Spleen (tissue), 7 donors: Measurements from ENCODE around the gene LIF.

ENCODE experiments used
- POLR2A ChIP-seq, 3 donors: fragments of 450-650 bp; IDR thresholded peaks; one replicate each; pipeline ENCODE4 v1.5.1; 2017; ENCODE audit warnings: antibody characterized with exemption in 3 of 3, mild to moderate bottlenecking in 1 of 3
- POLR2AphosphoS5 ChIP-seq, 3 donors: sonication (generic); formaldehyde crosslinking; IDR thresholded peaks; one replicate each; pipeline ENCODE4 v1.5.1; 2017; ENCODE audit warnings: antibody characterized with exemption in 3 of 3
- TF ChIP-seq, protein P1 (sequence below), 11 experiments: fragments of 200-600 bp in 7 of 11; fragments of 450-650 bp in 4 of 11; sonication (generic) in 4 of 11; IDR thresholded peaks in 8 of 11; conservative IDR thresholded peaks in 3 of 11; 1 replicate in 7 of 11; 2 replicates in 4 of 11; pipeline versions ENCODE4 v1.4.0 to v1.8.0; 2016 to 2021; ENCODE audit warnings: antibody characterized with exemption in 11 of 11, inconsistent platforms in 4 of 11, mild to moderate bottlenecking in 1 of 11
- donor health status: DM: no; HTN: no; CAD: no; lungs with moderate emphysema.
- donor health status: DM: no; HTN: no; CAD: no.
- donor health status: DM: no; HTN: no; CAD: no.

DNA sequence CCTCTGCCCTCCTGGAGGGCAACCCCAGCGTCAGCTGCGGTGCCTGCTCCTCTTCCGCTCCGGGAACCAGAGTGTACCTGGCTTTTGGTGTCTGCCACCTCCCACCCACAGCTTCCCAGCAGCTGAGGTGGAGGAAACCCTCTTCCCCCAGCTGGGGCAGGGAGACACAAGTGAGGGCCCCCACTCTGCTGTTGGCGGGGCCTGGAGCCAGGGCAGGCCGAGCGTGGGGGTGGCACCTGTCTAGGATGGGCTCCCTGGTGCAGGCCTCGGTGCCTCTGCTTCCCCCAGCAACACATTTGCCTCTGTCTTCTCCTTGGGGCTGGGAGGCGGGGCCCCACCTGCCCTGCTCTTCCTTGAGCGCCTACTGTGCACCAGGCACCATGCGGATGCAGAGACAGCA, 13.7 kb upstream of the LIF start:
- TF ChIP-seq, protein P1, sequence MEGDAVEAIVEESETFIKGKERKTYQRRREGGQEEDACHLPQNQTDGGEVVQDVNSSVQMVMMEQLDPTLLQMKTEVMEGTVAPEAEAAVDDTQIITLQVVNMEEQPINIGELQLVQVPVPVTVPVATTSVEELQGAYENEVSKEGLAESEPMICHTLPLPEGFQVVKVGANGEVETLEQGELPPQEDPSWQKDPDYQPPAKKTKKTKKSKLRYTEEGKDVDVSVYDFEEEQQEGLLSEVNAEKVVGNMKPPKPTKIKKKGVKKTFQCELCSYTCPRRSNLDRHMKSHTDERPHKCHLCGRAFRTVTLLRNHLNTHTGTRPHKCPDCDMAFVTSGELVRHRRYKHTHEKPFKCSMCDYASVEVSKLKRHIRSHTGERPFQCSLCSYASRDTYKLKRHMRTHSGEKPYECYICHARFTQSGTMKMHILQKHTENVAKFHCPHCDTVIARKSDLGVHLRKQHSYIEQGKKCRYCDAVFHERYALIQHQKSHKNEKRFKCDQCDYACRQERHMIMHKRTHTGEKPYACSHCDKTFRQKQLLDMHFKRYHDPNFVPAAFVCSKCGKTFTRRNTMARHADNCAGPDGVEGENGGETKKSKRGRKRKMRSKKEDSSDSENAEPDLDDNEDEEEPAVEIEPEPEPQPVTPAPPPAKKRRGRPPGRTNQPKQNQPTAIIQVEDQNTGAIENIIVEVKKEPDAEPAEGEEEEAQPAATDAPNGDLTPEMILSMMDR (IDR thresholded peaks at IDR 0.05 in 8 of 11, conservative IDR thresholded peaks at IDR 0.05 in 3 of 11), result no peak
- no peak for TF ChIP-seq POLR2A (IDR thresholded peaks at IDR 0.05)
- TF ChIP-seq POLR2AphosphoS5 (IDR thresholded peaks at IDR 0.05), result no peak
